GM06990 (cell line): ENCODE data around the gene COLQ.

Experiments
- DNase-seq: peaks from one replicate; pipeline ENCODE4 v3.0.0-alpha.2; 2011; ENCODE audit not compliant: insufficient read length; ENCODE audit errors: extremely low read depth
- H3K27me3 ChIP-seq: replicated peaks from 2 replicates; pipeline ENCODE4 v1.6.0; 2011; ENCODE audit warnings: low read length; ENCODE audit not compliant: control insufficient read depth, insufficient read depth
- H3K36me3 ChIP-seq: 2 replicates; pipeline ENCODE4 v1.5.1; 2011; ENCODE audit warnings: low read length; ENCODE audit not compliant: control insufficient read depth, insufficient read depth
- H3K4me3 ChIP-seq: replicated peaks from 2 replicates; pipeline ENCODE4 v1.5.1; 2011; ENCODE audit warnings: low read depth, mild to moderate bottlenecking, control low read depth, low read length
- CTCF ChIP-seq: IDR thresholded peaks from 2 replicates; pipeline ENCODE4 v1.5.1; 2011; ENCODE audit warnings: low read length, control low read depth, mild to moderate bottlenecking, inconsistent platforms; ENCODE audit not compliant: insufficient read depth, poor library complexity, severe bottlenecking

COLQ gene

DNA sequence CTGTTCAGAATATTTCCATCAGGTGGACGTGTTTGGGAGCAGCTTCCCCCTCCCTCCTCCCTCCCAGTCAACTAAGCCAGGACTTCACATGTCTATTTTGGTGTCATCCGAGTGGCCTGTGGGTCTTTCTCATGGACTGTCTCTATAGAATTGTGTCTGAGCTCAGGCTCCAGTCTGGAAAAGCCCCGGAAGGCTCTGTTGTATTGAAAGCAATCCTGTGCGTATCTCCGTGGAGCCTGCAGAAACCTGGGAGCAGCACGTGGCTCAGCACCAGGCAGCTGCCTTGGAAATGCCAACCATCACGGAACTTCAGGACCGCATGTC, 25.2 kb downstream of the COLQ start:
- Histone ChIP-seq H3K36me3 (no peaks in the 10 kb centered on the region), H3K27me3 (no peaks in the 10 kb centered on the region), H3K4me3 (no peak overlapping the region)
- no peak for TF ChIP-seq CTCF
- DNase-seq, result no peak

GRCh38 chr3:15495461-15496340, 25.8 kb downstream of the COLQ start:
- Histone ChIP-seq H3K36me3 (no peaks in the 10 kb centered on the region), H3K27me3 (no peaks in the 10 kb centered on the region), H3K4me3 (no peak overlapping the region)
- TF ChIP-seq CTCF, result no peak
- DNase-seq, result no peak

GRCh38 chr3:15493436-15493835, 28.1 kb downstream of the COLQ start:
- no peak for TF ChIP-seq CTCF
- no peaks in the 10 kb centered on the region for H3K27me3 ChIP-seq
- DNase-seq, result no peak
- H3K36me3 ChIP-seq, result no peaks in the 10 kb centered on the region
- H3K4me3 ChIP-seq, result no peak overlapping the region

- TF ChIP-seq CTCF, result no peak
- H3K36me3 ChIP-seq, result no peaks in the 10 kb centered on the region
- no peak overlapping the region for H3K4me3 ChIP-seq
- DNase-seq, result no peak
- no peaks in the 10 kb centered on the region for H3K27me3 ChIP-seq
Observed at GRCh38 chr3:15492847-15493360, 28.6 kb downstream of the COLQ start.

- peak; percentile 22 for DNase-seq
Observed at GRCh38 chr3:15491143-15491542, 30.4 kb downstream of the COLQ start.

More at GRCh38 chr3:15491143-15491542, 30.4 kb downstream of the COLQ start:
- no peaks in the 10 kb centered on the region for H3K27me3 ChIP-seq
- no peaks in the 10 kb centered on the region for H3K36me3 ChIP-seq
- no peak overlapping the region for H3K4me3 ChIP-seq
- TF ChIP-seq CTCF, result no peak
